Stimulated activated CD8-positive, alpha-beta memory T cell treated with anti-CD3 and anti-CD28 coated beads, Interleukin-4, amount 100 ng/mL, for 1 hour (primary cell): ENCODE data around the gene AJAP1.

Experiments
- DNase-seq, 2 donors: peaks; one replicate each; pipeline ENCODE4 v3.0.0-alpha.2; 2020; ENCODE audit warnings: low read depth in 2 of 2, low spot score in 1 of 2

The AJAP1 gene

GRCh38 chr1:4801192-4801924, 146.9 kb downstream of the AJAP1 start:
- no peak for DNase-seq

- DNase-seq, result no peak
Observed at GRCh38 chr1:4802024-4802423, 147.6 kb downstream of the AJAP1 start.

- no peak for DNase-seq
Observed at GRCh38 chr1:4803335-4803734, 148.9 kb downstream of the AJAP1 start.

GRCh38 chr1:4805987-4806386, 151.6 kb downstream of the AJAP1 start:
- no peak for DNase-seq

GRCh38 chr1:4820543-4820942, 166.1 kb downstream of the AJAP1 start:
- DNase-seq, result no peak

- no peak for DNase-seq
Observed at GRCh38 chr1:4825800-4826450, 171.5 kb downstream of the AJAP1 start.

- no peak for DNase-seq
Observed at GRCh38 chr1:4830707-4831106, 176.3 kb downstream of the AJAP1 start.

- DNase-seq, result no peak
Observed at GRCh38 chr1:4836574-4836973, 182.2 kb downstream of the AJAP1 start.

- DNase-seq, result no peak
Observed at GRCh38 chr1:4837031-4837600, 182.7 kb downstream of the AJAP1 start.

GRCh38 chr1:4837752-4838151, 183.3 kb downstream of the AJAP1 start:
- no peak for DNase-seq

- DNase-seq, result no peak
Observed at GRCh38 chr1:4838231-4838630, 183.8 kb downstream of the AJAP1 start.
